ENCODE measurements around the gene TLR3.

DNA sequence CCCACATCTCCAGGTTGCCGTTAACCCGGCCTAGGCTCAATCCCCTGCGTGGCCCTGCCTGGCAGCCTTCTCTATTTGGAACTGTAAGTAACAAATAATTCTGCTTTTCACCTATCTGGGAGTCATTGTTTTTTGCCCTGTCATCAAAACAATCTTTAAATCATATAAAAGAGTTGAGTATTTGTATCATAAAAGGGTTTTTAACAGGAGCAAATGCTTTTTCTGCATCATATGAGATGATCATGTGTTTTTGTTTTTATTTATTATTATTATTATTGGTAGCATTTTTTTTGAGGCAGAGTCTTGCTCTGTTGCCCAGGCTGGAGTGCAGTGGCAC, 10.0 kb upstream of the TLR3 start:
- TF ChIP-seq EZH2phosphoT487 (IDR thresholded peaks at IDR 0.05; ENCODE audit: insufficient read depth, low read depth) (no peak), EZH2 (IDR thresholded peaks at IDR 0.05; ENCODE audit: insufficient read depth, poor library complexity, severe bottlenecking) (no peak)

All from GM23248 (cell line).